NCI-H748 (cell line): ENCODE data around the gene MECP2.

Experiments used
- DNase-seq: peaks from one replicate; lab custom pipeline; 2025; ENCODE audit not compliant: unreplicated experiment; lab: John Stamatoyannopoulos, UW

MECP2 gene

DNA sequence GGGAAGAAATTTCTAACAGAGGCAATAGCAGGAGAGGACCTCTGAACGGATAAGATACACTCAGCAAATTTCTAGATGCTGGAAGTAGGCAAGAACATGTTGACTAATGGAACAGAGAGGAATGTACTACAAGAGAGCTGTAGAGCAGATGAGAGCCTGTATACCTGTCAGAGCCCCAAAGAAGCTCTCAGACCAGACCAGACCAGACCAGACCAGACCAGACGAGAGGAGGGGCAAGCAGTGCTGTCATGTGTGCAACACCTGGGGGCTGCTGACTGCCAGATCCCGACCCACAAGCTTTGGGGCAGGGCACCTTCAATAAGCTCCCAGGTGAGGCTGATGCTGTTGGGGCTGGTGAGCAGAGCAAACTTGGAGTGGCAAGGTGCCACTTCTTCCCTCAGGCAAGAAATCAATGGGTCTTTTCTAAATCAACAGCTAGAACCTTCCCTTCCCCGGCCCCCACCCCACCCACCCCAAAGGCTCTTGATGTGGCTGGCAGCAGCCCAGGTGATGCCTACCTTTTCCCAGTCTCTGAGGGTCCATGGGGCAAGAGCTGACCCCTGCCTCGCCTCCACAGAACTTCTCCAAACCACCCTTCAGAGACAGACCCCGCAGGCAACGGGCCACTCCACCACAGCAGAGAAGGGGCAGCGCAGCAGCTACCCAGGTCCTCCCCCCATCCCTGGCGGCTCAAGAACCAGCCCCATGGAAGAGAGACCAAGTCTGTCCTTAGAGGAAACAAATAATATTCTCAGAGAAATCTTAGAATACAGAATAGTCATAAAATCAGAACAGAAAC, 32.7 kb downstream of the MECP2 start:
- no peak for DNase-seq

GRCh38 chrX:154063234-154063633, 34.3 kb downstream of the MECP2 start:
- no peak for DNase-seq

DNA sequence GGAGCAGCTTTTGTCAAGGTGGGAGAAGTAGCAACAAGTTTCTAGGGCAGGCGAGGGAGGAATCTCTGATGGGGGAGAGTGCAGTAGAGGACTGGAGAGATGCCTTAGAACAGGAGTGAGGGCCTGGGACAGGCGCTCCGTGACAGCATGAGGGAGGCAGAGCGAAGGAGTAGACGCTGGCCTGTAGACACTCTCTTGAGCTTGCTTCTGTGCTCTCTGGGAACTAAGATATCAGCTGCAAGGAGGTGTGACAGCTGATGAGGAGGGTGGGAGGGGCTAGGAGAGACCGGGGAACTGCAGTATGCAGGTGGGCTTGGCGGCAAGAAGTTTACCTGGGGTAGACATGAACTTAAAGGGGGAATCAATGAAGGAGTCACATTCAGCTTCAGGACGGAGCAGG, 35.7 kb downstream of the MECP2 start:
- no peak for DNase-seq

DNA sequence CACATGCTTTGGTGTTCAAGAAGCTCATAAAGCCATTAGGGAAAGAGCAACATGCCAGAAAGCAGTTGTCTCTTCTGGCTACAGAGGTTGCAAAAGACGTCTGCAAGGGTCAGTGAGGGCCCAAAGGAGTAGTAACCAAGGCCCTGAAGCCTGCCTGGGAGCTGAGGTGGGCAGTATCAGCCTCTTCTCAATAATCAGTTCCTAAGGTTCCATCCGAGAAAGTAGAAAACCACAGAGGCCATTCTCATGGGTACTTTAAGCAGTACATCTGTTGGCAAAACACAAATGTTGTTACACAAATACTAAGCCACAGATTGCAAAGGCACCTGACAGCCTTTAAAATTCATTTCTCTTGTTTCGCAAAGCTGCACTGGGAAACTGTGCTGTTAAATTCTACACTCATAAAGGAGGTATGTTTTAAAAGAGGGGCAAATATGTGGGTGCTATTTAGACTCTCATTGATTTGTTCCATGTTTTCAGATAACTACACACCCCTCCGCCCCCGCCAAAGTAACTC, 37.7 kb downstream of the MECP2 start:
- DNase-seq, result no peak

- no peak for DNase-seq
These were observed 38.3 kb downstream of the MECP2 start for GRCh38 chrX:154059231-154059630.

DNA sequence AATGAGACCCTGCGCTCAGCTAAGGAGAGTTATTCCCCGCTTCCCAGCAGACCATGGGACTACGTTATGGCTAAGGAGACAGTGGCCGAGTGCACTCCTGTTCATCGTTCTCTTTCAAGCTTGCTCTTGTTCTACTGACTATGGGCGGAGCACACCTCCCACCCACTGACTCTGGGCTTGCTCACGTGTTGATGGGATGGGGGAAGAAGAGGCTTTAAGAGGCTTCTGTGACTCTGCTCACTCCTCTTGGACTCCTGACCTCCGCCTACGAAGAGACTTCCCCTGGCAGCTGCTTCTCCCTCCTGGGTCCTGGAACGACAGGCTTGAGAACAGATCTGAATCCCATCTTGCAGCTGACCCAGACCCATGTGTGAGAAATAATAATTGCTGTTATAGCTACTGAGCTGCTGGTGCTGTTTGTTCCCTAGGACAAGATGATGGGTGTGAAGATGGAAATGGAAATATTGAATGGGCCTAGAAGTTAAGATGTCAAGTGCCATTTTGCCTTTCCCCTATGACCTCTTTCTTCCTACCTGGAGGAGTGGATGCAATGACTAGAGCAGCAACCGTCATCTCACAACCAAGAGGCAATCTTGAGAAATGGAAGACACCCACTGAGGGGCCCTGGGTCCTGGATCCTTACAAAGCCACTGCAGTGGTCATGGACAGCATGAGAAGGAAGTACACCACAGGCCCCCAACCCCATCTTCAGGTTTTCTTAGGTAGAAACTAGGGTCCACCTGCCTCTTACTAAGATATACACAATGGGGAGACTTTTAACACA, 39.1 kb downstream of the MECP2 start:
- DNase-seq, result no peak

DNA sequence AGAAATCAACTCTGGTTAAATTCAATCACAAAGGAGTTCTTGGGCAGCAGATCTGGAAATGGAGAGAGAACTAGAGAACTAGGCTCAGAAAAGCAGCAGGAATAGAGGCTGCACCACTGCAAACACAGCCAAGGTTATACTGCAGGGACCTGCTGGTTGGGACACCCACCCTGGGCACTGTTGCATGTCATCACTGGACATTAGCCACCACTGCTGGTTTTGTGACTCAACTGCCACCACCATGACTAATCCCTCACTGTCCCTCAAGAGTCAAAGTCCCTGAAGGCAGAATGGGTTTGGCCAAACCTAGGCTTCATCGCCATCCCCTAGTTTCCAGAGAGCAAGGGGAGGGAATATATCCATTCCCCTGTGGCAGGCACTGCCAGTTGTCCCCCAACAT, 39.7 kb downstream of the MECP2 start:
- no peak for DNase-seq

DNA sequence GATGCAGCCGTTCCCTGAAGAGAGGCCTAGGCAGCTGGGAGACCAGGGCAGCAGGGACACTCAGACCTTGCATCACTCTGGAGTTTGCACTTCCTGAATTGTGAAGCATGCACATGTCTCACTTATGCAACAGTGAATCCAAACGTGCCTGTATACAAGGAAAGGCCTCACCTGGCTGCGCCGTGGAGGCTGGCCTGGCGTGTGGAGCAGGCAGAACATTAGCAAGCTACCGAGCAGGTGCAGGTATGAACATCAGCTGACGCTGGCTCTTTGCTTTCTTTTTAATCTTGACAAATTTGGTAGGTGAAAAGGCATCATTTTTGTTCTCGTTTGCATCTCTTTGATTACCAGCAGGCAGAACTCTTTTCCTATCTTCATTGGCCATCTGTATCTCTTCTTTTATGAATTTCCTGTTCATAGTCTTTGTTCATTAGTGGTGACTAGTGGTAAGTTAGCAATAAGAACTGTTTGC, 40.7 kb downstream of the MECP2 start:
- DNase-seq, result no peak

GRCh38 chrX:154051201-154051810, 46.2 kb downstream of the MECP2 start:
- DNase-seq, result peak; percentile 40

GRCh38 chrX:154050113-154050495, 47.4 kb downstream of the MECP2 start:
- DNase-seq, result no peak

DNA sequence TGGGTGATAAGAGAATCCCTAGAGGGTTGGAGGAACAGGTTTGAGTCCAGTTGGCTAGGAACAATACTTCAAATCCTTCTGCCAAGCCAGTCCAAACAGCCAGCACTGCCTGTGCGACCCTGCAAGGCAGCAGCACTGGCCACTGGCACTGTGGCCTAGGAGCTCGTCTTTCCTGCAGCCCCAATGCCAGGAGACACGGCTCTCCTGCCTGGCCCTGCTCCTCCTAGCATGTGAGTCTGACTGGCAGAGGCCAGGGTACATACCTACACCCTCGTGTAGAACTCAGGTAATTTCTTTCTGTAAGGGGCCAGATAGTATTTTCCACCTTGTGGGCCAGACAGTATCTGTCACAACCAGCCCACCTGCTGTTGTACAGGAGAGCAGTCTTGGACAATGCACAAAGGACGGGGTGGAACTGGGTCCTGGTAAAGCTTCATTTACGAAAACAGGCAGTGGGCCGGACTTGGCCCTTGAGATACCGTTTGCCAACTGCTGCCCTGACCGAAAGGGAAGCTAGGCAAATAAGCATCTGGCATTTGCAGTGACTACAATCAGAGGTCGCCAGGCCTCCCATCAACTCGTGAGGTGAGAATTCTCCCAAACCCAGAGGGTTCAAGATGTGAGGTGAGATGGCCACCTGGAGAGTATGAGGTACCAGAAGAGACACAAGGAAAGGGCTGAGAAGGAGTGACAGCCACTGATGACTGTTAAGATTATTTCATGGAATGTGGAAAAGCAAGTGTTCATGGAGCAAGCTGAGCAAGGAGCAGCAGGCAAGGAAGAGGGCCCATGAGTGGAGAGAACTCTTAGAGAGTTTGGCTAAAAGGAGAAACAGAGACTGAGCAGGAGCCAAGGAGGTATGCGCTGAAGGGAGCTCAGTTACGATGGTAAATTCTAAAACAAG, 48.1 kb downstream of the MECP2 start:
- DNase-seq, result no peak

- DNase-seq, result no peak
These were observed 49.1 kb downstream of the MECP2 start for GRCh38 chrX:154048398-154048797.

DNA sequence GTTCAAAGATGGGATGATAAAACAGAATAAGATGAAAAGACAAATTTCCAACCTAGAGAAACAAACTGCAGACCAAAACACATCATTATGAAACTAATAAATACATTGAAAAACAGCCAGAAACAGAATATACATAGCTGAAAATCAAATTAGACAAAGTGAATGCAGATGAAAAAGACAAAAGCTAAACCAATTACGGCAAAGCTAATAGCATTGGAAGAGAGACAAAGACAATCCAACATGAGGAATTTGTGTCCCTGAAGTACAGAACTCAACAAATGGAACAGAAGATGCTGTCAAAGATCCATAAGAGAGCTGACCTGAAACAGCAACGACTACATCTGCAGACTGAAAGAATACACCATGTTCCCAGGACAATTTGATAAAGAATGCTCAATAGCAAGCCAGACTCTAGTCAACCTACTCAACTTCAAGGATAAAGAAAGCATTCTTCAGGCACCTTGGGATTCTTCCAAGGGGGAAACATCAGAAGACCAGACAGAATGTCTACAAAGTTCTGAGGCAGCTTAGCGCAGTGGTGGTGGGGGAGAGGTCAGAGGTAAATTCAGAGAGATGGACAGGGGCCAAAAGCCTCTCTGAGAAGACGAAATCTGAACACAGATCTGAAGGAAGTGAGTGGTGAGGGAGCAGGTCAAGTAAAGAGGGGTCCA, 50.4 kb downstream of the MECP2 start:
- DNase-seq, result no peak

DNA sequence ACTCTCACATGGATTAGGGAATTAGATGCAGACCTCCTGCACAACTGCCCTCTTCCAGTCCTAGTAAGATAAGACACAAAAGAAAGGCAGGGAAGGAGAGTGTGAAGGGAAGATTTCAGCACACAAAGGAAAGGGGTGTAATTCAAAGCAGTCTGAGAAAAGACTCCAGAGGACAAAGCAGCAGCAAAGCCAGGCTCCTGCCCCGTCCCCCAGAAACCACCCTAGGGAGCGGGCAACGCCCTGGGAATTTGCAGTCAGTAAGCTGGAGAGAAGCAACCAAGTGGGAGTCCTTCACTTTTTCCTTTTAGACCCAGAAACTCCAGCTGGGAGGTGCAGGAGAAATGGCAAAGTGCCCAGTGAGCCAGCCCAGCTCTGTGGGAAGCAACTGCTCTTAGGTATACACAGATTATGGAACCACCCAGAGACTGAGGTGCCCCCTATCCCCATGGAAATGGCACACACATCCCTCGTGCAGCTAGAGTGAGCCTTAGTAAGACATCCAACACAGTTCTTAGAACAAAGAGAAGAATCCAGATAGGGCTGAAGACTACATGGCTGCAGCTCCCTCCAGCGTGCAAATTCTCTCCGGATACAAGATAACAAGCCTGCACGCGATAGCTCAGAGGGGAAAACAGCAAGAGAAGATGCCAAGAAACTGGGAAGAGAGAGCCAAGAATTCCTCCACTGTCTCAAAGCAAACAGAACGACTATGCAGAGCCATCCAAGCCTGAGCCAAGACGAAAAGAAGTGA, 51.3 kb downstream of the MECP2 start:
- no peak for DNase-seq

GRCh38 chrX:154044091-154044490, 53.4 kb downstream of the MECP2 start:
- no peak for DNase-seq

- DNase-seq, result no peak
These were observed 54.3 kb downstream of the MECP2 start for GRCh38 chrX:154043003-154043763.

GRCh38 chrX:154040863-154041262, 56.7 kb downstream of the MECP2 start:
- DNase-seq, result no peak

- DNase-seq, result no peak
These were observed 57.2 kb downstream of the MECP2 start for GRCh38 chrX:154040307-154040756.

- DNase-seq, result no peak
These were observed 57.9 kb downstream of the MECP2 start for GRCh38 chrX:154039577-154039976.
